Measurements from ENCODE around the gene HOXD1.

The HOXD1 gene

GRCh38 chr2:176154576-176155252 is 33.8 kb upstream of the HOXD1 start:
- no peak for DNase-seq

GRCh38 chr2:176155356-176156044 is 33.0 kb upstream of the HOXD1 start:
- no peak for DNase-seq

GRCh38 chr2:176156301-176156806 is 32.1 kb upstream of the HOXD1 start:
- DNase-seq: no peak

- no peak for DNase-seq
Observed at GRCh38 chr2:176156807-176157498, 31.5 kb upstream of the HOXD1 start, which contains the start of gene HOXD3. Gene HOXD3 (plus strand): TSS chr2:176157307. CDS start chr2:176169115, 11,808 bp downstream.

GRCh38 chr2:176157499-176158185 is 30.8 kb upstream of the HOXD1 start:
- DNase-seq: peak; percentile 22

- DNase-seq: peak; percentile 29
Observed at GRCh38 chr2:176158186-176158591, 30.3 kb upstream of the HOXD1 start.

GRCh38 chr2:176158855-176159662 is 29.4 kb upstream of the HOXD1 start:
- peak; percentile 33 for DNase-seq

GRCh38 chr2:176159663-176160250 is 28.7 kb upstream of the HOXD1 start:
- no peak for DNase-seq

- no peak for DNase-seq
Observed at GRCh38 chr2:176160251-176160985, 28.1 kb upstream of the HOXD1 start.

- DNase-seq: no peak
Observed at GRCh38 chr2:176160986-176161824, 27.3 kb upstream of the HOXD1 start.

- DNase-seq: no peak
Observed at GRCh38 chr2:176161825-176162626, 26.4 kb upstream of the HOXD1 start.

GRCh38 chr2:176162911-176163671 is 25.4 kb upstream of the HOXD1 start:
- no peak for DNase-seq

GRCh38 chr2:176163672-176164056 is 24.8 kb upstream of the HOXD1 start:
- no peak for DNase-seq

GRCh38 chr2:176164201-176164600 is 24.3 kb upstream of the HOXD1 start:
- no peak for DNase-seq

- DNase-seq: no peak
Observed at GRCh38 chr2:176164611-176165369, 23.7 kb upstream of the HOXD1 start.

- DNase-seq: no peak
Observed at GRCh38 chr2:176165370-176166050, 23.0 kb upstream of the HOXD1 start.

- no peak for DNase-seq
Observed at GRCh38 chr2:176166272-176166671, 22.2 kb upstream of the HOXD1 start.

Data from NCI-H1694 (cell line).